Neural progenitor cell (in vitro differentiated cells): ENCODE data around the gene BSND. TPM values are rescaled to one million over a fixed set of nuclear protein-coding genes. Genes with fewer than 3 reads are reported as not detected.

Source experiments
- DNase-seq: peaks from one replicate; pipeline ENCODE4 v3.0.0-alpha.2; 2016; ENCODE audit warnings: low spot score
- H2AFZ ChIP-seq: fragments of 200-600 bp; sonication (generic); replicated peaks from 2 replicates; pipeline ENCODE4 v1.6.1; 2016; ENCODE audit warnings: antibody characterized with exemption
- H3F3A ChIP-seq: fragments of 200-600 bp; sonication (generic); 2 replicates; pipeline ENCODE4 v1.6.1; 2016; ENCODE audit warnings: antibody characterized with exemption, low read depth
- H3K27ac ChIP-seq: fragments of 200-600 bp; sonication (generic); 2 replicates; pipeline ENCODE4 v1.5.1; 2016; ENCODE audit warnings: mild to moderate bottlenecking
- H3K27me3 ChIP-seq: fragments of 200-600 bp; sonication (generic); 2 replicates; pipeline ENCODE4 v1.6.1; 2016; ENCODE audit warnings: mild to moderate bottlenecking, moderate library complexity
- H3K36me3 ChIP-seq: fragments of 200-600 bp; sonication (generic); 2 replicates; pipeline ENCODE4 v1.5.1; 2016
- H3K4me1 ChIP-seq: fragments of 200-600 bp; sonication (generic); 2 replicates; pipeline ENCODE4 v1.6.1; 2016; ENCODE audit warnings: mixed run types
- H3K4me2 ChIP-seq: fragments of 200-600 bp; sonication (generic); 2 replicates; pipeline ENCODE4 v1.6.1; 2016
- H3K4me3 ChIP-seq: fragments of 200-600 bp; sonication (generic); 2 replicates; pipeline ENCODE4 v1.5.1; 2016
- H3K79me2 ChIP-seq: fragments of 200-600 bp; sonication (generic); 2 replicates; pipeline ENCODE4 v1.6.1; 2016; ENCODE audit warnings: low read depth
- H3K9ac ChIP-seq: fragments of 200-600 bp; sonication (generic); 2 replicates; pipeline ENCODE4 v1.6.1; 2016
- H3K9me3 ChIP-seq: fragments of 200-600 bp; sonication (generic); 2 replicates; pipeline ENCODE4 v1.5.1; 2016; ENCODE audit warnings: low read depth
- H4K20me1 ChIP-seq: fragments of 200-600 bp; sonication (generic); 2 replicates; pipeline ENCODE4 v1.6.1; 2016; ENCODE audit warnings: low read depth
- H3K27ac Mint-ChIP-seq: 3 replicates; pipeline ENCODE4 v1.8.0; 2021; ENCODE audit warnings: mixed read lengths
- H3K27me3 Mint-ChIP-seq: 2 replicates; pipeline ENCODE4 v1.8.0; 2022; ENCODE audit warnings: low read depth, mild to moderate bottlenecking, inconsistent platforms, moderate library complexity, mixed read lengths; ENCODE audit not compliant: insufficient read depth
- H3K36me3 Mint-ChIP-seq: 3 replicates; pipeline ENCODE4 v1.8.0; 2021; ENCODE audit warnings: mixed read lengths
- H3K4me1 Mint-ChIP-seq: 3 replicates; pipeline ENCODE4 v1.8.0; 2021; ENCODE audit warnings: mixed read lengths
- H3K4me3 Mint-ChIP-seq: 3 replicates; pipeline ENCODE4 v1.8.0; 2021; ENCODE audit warnings: mild to moderate bottlenecking, moderate library complexity, mixed read lengths
- H3K9me3 Mint-ChIP-seq: 3 replicates; pipeline ENCODE4 v1.8.0; 2020; ENCODE audit warnings: mixed read lengths
- EZH2 ChIP-seq: fragments of 200-600 bp; sonication (generic); IDR thresholded peaks from 2 replicates; pipeline ENCODE4 v1.6.1; 2017; ENCODE audit warnings: antibody characterized with exemption, mild to moderate bottlenecking, moderate library complexity
- EZH2phosphoT487 ChIP-seq: fragments of 200-600 bp; sonication (generic); IDR thresholded peaks from 2 replicates; pipeline ENCODE4 v1.6.1; 2017; ENCODE audit warnings: antibody characterized with exemption
- total RNA-seq: library from RNA; depleted of rRNA; stranded (reverse); fragments of >200 nt; gene quantifications from 2 replicates; pipeline ENCODE4 v1.2.3, GENCODE V29; 2015; ENCODE audit warnings: low replicate concordance
- TF ChIP-seq, protein P1 (sequence below): fragments of 200-600 bp; sonication (generic); IDR thresholded peaks from 2 replicates; pipeline ENCODE4 v1.5.1; 2017; ENCODE audit warnings: antibody characterized with exemption, mild to moderate bottlenecking

Gene BSND
- total RNA-seq, 1 donor from 2014 or later: not detected

DNA sequence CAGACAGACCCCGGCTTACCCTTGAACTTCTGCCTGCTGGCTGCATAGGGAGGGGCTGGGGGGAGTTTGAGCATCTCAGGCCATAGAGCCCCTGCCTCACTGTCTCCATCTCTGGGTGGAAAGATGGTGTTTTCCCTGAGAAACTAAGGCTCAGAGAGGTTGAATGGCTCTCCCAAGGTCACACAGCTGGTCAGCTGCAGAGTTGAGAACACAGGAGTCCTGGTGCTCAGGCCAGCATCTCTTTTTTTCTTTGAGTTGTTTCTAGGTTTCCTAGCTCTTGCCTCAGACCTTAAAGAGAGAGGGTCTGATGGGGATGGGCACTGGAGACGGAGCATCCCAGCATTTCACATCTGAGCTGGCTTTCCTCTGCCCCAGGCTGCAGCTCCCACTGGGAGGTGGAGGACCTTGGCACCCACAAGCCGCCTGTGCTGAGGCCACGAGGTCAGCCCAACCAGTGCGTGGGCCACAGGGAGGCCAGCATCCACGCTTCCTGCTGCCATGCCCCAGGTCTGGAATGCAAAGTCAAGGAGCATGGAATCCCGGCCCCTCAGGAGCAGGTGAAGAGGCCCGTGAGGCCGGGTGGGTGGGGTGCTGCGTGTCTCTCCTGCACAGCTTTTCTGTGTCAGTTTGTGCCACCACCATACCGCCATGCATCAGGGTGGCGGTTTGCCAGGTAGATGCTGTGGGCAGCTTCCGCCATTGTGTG is 62.4 kb downstream of the BSND start:
- TF ChIP-seq EZH2phosphoT487 (no peak), EZH2 (no peak)
- TF ChIP-seq, protein P1, sequence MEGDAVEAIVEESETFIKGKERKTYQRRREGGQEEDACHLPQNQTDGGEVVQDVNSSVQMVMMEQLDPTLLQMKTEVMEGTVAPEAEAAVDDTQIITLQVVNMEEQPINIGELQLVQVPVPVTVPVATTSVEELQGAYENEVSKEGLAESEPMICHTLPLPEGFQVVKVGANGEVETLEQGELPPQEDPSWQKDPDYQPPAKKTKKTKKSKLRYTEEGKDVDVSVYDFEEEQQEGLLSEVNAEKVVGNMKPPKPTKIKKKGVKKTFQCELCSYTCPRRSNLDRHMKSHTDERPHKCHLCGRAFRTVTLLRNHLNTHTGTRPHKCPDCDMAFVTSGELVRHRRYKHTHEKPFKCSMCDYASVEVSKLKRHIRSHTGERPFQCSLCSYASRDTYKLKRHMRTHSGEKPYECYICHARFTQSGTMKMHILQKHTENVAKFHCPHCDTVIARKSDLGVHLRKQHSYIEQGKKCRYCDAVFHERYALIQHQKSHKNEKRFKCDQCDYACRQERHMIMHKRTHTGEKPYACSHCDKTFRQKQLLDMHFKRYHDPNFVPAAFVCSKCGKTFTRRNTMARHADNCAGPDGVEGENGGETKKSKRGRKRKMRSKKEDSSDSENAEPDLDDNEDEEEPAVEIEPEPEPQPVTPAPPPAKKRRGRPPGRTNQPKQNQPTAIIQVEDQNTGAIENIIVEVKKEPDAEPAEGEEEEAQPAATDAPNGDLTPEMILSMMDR: no peak
- no peak overlapping the region for H3K27ac Mint-ChIP-seq
- no peaks in the 10 kb centered on the region for H3F3A ChIP-seq
- H3K27me3 Mint-ChIP-seq: peaks cover 4% of the 10 kb centered on the region
- H3K27me3 ChIP-seq: no peaks in the 10 kb centered on the region
- H3K9me3 ChIP-seq: no peaks in the 10 kb centered on the region
- no peak overlapping the region for H3K9ac ChIP-seq
- H3K4me1 ChIP-seq: no peaks in the 10 kb centered on the region
- H3K36me3 ChIP-seq: no peaks in the 10 kb centered on the region
- H3K4me2 ChIP-seq: no peak overlapping the region
- H3K9me3 Mint-ChIP-seq: no peaks in the 10 kb centered on the region
- no peaks in the 10 kb centered on the region for H4K20me1 ChIP-seq
- no peak overlapping the region for H3K27ac ChIP-seq
- H3K36me3 Mint-ChIP-seq: no peaks in the 10 kb centered on the region
- H3K4me3 Mint-ChIP-seq: no peak overlapping the region
- no peak overlapping the region for H2AFZ ChIP-seq
- H3K79me2 ChIP-seq: no peaks in the 10 kb centered on the region
- peaks cover 8% of the 10 kb centered on the region for H3K4me1 Mint-ChIP-seq
- no peak overlapping the region for H3K4me3 ChIP-seq
- no peak for DNase-seq

Other genes starting within 250 kb of the BSND start
- gene PARS2, start 234.4 kb upstream of the BSND start, total RNA-seq: 5.4 and 11.0 TPM in 2 replicates
- not detected in 2 replicates for gene TTC22, start 197.6 kb upstream of the BSND start, total RNA-seq
- gene DHCR24, start 111.7 kb upstream of the BSND start, total RNA-seq: 94.5 and 147 TPM in 2 replicates
- gene TMEM61, start 18.3 kb upstream of the BSND start, total RNA-seq: not detected in 2 replicates
- 4.5 and 13.7 TPM in 2 replicates for gene PCSK9, start 40.6 kb downstream of the BSND start, total RNA-seq
- gene USP24, start 216.4 kb downstream of the BSND start, total RNA-seq: 35.2 and 50.5 TPM in 2 replicates